ENCODE measurements around the gene VAV2. TPM values are rescaled to one million over a fixed set of nuclear protein-coding genes. Genes with fewer than 3 reads are reported as not detected.
"Not testable (repeated sequence)": the region's sequence is repeated elsewhere in the genome, so short reads cannot be mapped to it uniquely, and the experiment has no call there.

The VAV2 gene
- total and polyA plus RNA-seq, 4 donors = 4.9 to 26.4 (median 17.0) TPM

GRCh38 chr9:133958756-133959155 is 33.4 kb downstream of the VAV2 start:
- Histone ChIP-seq H3K27ac (ENCODE audit: low read depth in 1 of 2, low read length in 2 of 2) (no peak overlapping the region), H3K9ac (ENCODE audit: low read depth in 1 of 2, low read length in 2 of 2) (no peak overlapping the region), H3K36me3 (ENCODE audit: control insufficient read depth in 4 of 4, insufficient read depth in 3 of 4, low read depth in 1 of 4, low read length in 3 of 4) (no peaks in the 10 kb centered on the region), H3K4me3 (ENCODE audit: low read depth in 1 of 3, low read length in 3 of 3) (no peak overlapping the region), H3K27me3 (ENCODE audit: control insufficient read depth in 4 of 4, insufficient read depth in 4 of 4, low read length in 3 of 4) (no peaks in the 10 kb centered on the region), H3K4me1 (ENCODE audit: control insufficient read depth in 4 of 4, insufficient read depth in 4 of 4, low read length in 3 of 4) (peaks cover 16 to 49% (median 24%) of the 10 kb centered on the region in 4 donors), H3K9me3 (ENCODE audit: control insufficient read depth in 4 of 4, low read length in 3 of 4) (no peaks in the 10 kb centered on the region)
- no peak for DNase-seq (ENCODE audit: low spot score)
- TF ChIP-seq FOXA2 (IDR thresholded peaks at IDR 0.05) (no peak), ATF3 (IDR thresholded peaks at IDR 0.05) (no peak), YY1 (IDR thresholded peaks at IDR 0.05) (no peak), MAX (IDR thresholded peaks at IDR 0.05) (no peak)
- 75% methylated on average over 6 of the region's 6 CpGs for WGBS

GRCh38 chr9:133957772-133958171 is 34.4 kb downstream of the VAV2 start:
- H3K36me3 ChIP-seq (ENCODE audit: control insufficient read depth in 4 of 4, insufficient read depth in 3 of 4, low read depth in 1 of 4, low read length in 3 of 4); H3K27ac ChIP-seq (ENCODE audit: low read depth in 1 of 2, low read length in 2 of 2); DNase-seq (ENCODE audit: low spot score); H3K9me3 ChIP-seq (ENCODE audit: control insufficient read depth in 4 of 4, low read length in 3 of 4); H3K9ac ChIP-seq (ENCODE audit: low read depth in 1 of 2, low read length in 2 of 2); H3K4me3 ChIP-seq (ENCODE audit: low read depth in 1 of 3, low read length in 3 of 3); H3K27me3 ChIP-seq (ENCODE audit: control insufficient read depth in 4 of 4, insufficient read depth in 4 of 4, low read length in 3 of 4): not testable (repeated sequence)
- peaks cover 14 to 46% (median 22%) of the 10 kb centered on the region in 4 donors for H3K4me1 ChIP-seq (ENCODE audit: control insufficient read depth in 4 of 4, insufficient read depth in 4 of 4, low read length in 3 of 4)
- no CpG with 5 or more reads among the region's 7 CpGs for WGBS

GRCh38 chr9:133957328-133957727 is 34.8 kb downstream of the VAV2 start:
- Histone ChIP-seq H3K36me3 (ENCODE audit: control insufficient read depth in 4 of 4, insufficient read depth in 3 of 4, low read depth in 1 of 4, low read length in 3 of 4) (no peaks in the 10 kb centered on the region), H3K4me3 (ENCODE audit: low read depth in 1 of 3, low read length in 3 of 3) (no peak overlapping the region), H3K9me3 (ENCODE audit: control insufficient read depth in 4 of 4, low read length in 3 of 4) (no peaks in the 10 kb centered on the region), H3K27me3 (ENCODE audit: control insufficient read depth in 4 of 4, insufficient read depth in 4 of 4, low read length in 3 of 4) (no peaks in the 10 kb centered on the region), H3K27ac (ENCODE audit: low read depth in 1 of 2, low read length in 2 of 2) (no peak overlapping the region), H3K9ac (ENCODE audit: low read depth in 1 of 2, low read length in 2 of 2) (no peak overlapping the region), H3K4me1 (ENCODE audit: control insufficient read depth in 4 of 4, insufficient read depth in 4 of 4, low read length in 3 of 4) (peaks cover 13 to 44% (median 22%) of the 10 kb centered on the region in 4 donors)
- 82% methylated on average over 13 of the region's 13 CpGs for WGBS
- no peak for DNase-seq (ENCODE audit: low spot score)
- no peak for TF ChIP-seq TAF1 (conservative IDR thresholded peaks at IDR 0.05)
- TF ChIP-seq HNF4A (conservative IDR thresholded peaks at IDR 0.05) = no peak
- TF ChIP-seq REST (IDR thresholded peaks at IDR 0.05) = no peak
- TF ChIP-seq, protein P1, sequence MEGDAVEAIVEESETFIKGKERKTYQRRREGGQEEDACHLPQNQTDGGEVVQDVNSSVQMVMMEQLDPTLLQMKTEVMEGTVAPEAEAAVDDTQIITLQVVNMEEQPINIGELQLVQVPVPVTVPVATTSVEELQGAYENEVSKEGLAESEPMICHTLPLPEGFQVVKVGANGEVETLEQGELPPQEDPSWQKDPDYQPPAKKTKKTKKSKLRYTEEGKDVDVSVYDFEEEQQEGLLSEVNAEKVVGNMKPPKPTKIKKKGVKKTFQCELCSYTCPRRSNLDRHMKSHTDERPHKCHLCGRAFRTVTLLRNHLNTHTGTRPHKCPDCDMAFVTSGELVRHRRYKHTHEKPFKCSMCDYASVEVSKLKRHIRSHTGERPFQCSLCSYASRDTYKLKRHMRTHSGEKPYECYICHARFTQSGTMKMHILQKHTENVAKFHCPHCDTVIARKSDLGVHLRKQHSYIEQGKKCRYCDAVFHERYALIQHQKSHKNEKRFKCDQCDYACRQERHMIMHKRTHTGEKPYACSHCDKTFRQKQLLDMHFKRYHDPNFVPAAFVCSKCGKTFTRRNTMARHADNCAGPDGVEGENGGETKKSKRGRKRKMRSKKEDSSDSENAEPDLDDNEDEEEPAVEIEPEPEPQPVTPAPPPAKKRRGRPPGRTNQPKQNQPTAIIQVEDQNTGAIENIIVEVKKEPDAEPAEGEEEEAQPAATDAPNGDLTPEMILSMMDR (IDR thresholded peaks at IDR 0.05; ENCODE audit: low read depth, low read length, missing input control) = no peak
- TF ChIP-seq RAD21 (IDR thresholded peaks at IDR 0.05) = no peak
- TF ChIP-seq MAX (IDR thresholded peaks at IDR 0.05) = no peak
